ENCODE measurements around the gene PTRHD1. TPM values are rescaled to one million over a fixed set of nuclear protein-coding genes. Genes with fewer than 3 reads are reported as not detected.

Gene PTRHD1
- total RNA-seq, 1 donor from 2014 or later, result 36.0 TPM

DNA sequence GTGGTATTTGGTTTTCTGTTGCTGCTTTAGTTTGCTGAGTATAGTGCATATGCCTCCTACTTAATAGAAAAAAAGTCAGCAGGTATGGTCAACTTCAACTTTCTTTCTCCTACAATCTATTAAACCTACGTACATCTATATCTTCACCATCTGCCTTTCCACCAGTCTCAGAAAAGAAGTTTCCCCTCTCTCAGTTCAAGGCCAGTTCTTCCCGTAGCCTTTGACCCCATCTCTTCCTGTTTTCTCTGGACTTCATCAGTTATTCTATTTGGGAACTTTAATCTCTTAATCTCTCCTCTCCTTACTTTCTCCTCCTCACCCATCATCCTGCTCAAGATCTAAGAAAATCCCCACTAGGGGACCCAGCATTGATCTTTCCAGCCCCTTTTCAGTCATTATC is 5.7 kb downstream of the PTRHD1 start:
- no peaks in the 10 kb centered on the region for H3K9me3 Mint-ChIP-seq (ENCODE audit: unreplicated experiment)
- H3K4me1 Mint-ChIP-seq (ENCODE audit: unreplicated experiment), result peaks cover 21% of the 10 kb centered on the region
- no peak for DNase-seq (ENCODE audit: low spot score)
- peaks cover 3% of the 10 kb centered on the region for H3K36me3 Mint-ChIP-seq (ENCODE audit: low read depth, unreplicated experiment)
- no peak overlapping the region for H3K27ac Mint-ChIP-seq (ENCODE audit: unreplicated experiment)
- H3K4me3 Mint-ChIP-seq (ENCODE audit: unreplicated experiment), result no peak overlapping the region
- TF ChIP-seq, protein P1, sequence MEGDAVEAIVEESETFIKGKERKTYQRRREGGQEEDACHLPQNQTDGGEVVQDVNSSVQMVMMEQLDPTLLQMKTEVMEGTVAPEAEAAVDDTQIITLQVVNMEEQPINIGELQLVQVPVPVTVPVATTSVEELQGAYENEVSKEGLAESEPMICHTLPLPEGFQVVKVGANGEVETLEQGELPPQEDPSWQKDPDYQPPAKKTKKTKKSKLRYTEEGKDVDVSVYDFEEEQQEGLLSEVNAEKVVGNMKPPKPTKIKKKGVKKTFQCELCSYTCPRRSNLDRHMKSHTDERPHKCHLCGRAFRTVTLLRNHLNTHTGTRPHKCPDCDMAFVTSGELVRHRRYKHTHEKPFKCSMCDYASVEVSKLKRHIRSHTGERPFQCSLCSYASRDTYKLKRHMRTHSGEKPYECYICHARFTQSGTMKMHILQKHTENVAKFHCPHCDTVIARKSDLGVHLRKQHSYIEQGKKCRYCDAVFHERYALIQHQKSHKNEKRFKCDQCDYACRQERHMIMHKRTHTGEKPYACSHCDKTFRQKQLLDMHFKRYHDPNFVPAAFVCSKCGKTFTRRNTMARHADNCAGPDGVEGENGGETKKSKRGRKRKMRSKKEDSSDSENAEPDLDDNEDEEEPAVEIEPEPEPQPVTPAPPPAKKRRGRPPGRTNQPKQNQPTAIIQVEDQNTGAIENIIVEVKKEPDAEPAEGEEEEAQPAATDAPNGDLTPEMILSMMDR (IDR thresholded peaks at IDR 0.05; ENCODE audit: unreplicated experiment), result no peak
- H3K27me3 Mint-ChIP-seq (ENCODE audit: unreplicated experiment), result no peaks in the 10 kb centered on the region

DNA sequence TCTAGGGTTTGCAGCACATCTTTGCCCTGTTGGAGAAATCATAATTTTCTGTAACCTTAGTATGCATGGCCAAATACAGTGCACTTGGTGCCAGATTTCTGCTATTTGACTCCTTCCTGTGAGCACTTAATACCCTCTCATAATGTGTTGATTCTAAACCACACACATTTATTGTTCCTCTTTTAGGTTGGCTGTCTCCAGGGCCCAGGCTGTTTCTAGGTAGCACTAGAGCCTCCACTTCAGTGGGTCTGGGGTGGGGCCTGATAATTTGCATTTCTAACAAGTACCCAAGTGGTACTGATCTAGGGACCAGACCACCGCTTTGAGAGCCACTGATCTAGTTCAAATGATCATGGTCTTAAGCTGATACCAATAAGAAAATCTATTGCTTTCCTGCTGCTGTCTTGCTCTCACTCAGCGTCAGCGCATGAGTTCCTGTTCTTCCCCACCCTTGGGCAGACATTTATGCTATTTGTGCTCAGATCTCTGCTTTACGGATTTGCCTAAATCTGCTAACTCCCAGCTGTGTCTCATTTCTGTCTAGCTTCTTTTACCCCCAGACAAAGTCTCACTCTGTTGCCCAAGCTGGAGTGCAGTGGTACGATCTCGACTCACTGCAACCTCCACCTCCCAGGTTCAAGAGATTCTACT is 7.4 kb downstream of the PTRHD1 start:
- DNase-seq (ENCODE audit: low spot score), result no peak
- Mint-ChIP-seq H3K27me3 (ENCODE audit: unreplicated experiment) (peaks cover 3% of the 10 kb centered on the region), H3K4me3 (ENCODE audit: unreplicated experiment) (no peak overlapping the region), H3K27ac (ENCODE audit: unreplicated experiment) (no peak overlapping the region), H3K9me3 (ENCODE audit: unreplicated experiment) (no peaks in the 10 kb centered on the region), H3K4me1 (ENCODE audit: unreplicated experiment) (peaks cover 20% of the 10 kb centered on the region), H3K36me3 (ENCODE audit: low read depth, unreplicated experiment) (peaks cover 1% of the 10 kb centered on the region)
- TF ChIP-seq, protein P1 (IDR thresholded peaks at IDR 0.05; ENCODE audit: unreplicated experiment), result no peak

- Mint-ChIP-seq H3K9me3 (ENCODE audit: unreplicated experiment) (no peaks in the 10 kb centered on the region), H3K27ac (ENCODE audit: unreplicated experiment) (no peak overlapping the region), H3K4me3 (ENCODE audit: unreplicated experiment) (no peak overlapping the region), H3K4me1 (ENCODE audit: unreplicated experiment) (peaks cover 33% of the 10 kb centered on the region), H3K36me3 (ENCODE audit: low read depth, unreplicated experiment) (peaks cover 5% of the 10 kb centered on the region), H3K27me3 (ENCODE audit: unreplicated experiment) (peaks cover 4% of the 10 kb centered on the region)
- no peak for DNase-seq (ENCODE audit: low spot score)
- TF ChIP-seq, protein P1 (IDR thresholded peaks at IDR 0.05; ENCODE audit: unreplicated experiment), result no peak
These were observed 9.6 kb downstream of the PTRHD1 start for GRCh38 chr2:24783641-24784040.

DNA sequence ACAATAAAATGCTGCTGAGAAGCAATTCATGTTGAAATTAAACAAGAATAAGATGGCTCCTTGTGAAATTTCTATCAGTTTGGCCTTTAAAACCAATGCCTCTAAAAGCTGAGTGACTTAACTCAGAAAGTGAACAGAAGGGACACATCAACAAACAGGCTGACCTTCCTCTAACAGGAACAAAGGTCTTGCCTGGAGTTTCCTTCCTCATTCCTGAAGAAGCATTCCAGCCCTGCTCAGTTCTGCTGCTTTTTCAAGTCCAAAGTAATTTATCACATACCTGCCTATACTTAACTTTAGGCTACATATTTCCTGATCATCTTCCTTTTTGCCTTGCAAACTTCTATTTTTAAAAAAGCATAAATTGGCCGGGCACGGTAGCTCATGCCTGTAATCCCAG is 14.1 kb downstream of the PTRHD1 start:
- peak overlapping the region; percentile 94 for H3K27ac Mint-ChIP-seq (ENCODE audit: unreplicated experiment)
- H3K4me1 Mint-ChIP-seq (ENCODE audit: unreplicated experiment), result peaks cover 39% of the 10 kb centered on the region
- H3K27me3 Mint-ChIP-seq (ENCODE audit: unreplicated experiment), result peaks cover 9% of the 10 kb centered on the region
- no peaks in the 10 kb centered on the region for H3K9me3 Mint-ChIP-seq (ENCODE audit: unreplicated experiment)
- peaks cover 5% of the 10 kb centered on the region for H3K36me3 Mint-ChIP-seq (ENCODE audit: low read depth, unreplicated experiment)
- no peak overlapping the region for H3K4me3 Mint-ChIP-seq (ENCODE audit: unreplicated experiment)
- TF ChIP-seq, protein P1 (IDR thresholded peaks at IDR 0.05; ENCODE audit: unreplicated experiment), result no peak
- DNase-seq (ENCODE audit: low spot score), result peak; percentile 23

DNA sequence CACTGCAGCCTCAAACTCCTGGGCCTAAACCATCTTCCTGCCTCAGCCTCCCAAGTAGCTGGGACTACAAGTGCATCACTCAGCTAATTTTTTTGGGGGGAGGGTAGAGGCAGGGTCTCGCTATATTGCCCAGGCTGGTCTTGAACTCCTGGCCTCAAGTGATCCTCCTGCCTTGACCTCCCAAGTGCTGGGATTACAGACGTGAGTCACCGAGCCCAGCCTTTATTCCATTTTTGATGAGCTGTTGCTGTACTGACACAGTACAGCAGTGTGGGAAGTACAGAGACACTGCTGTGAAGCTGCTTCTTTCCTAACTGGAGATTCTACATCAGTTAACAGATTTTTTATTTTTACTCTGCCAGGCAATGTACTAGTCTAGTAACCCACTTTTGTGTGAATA is 18.8 kb downstream of the PTRHD1 start:
- Mint-ChIP-seq H3K27ac (ENCODE audit: unreplicated experiment) (no peak overlapping the region), H3K9me3 (ENCODE audit: unreplicated experiment) (no peaks in the 10 kb centered on the region), H3K27me3 (ENCODE audit: unreplicated experiment) (peaks cover 5% of the 10 kb centered on the region), H3K36me3 (ENCODE audit: low read depth, unreplicated experiment) (peaks cover 8% of the 10 kb centered on the region), H3K4me1 (ENCODE audit: unreplicated experiment) (peaks cover 39% of the 10 kb centered on the region), H3K4me3 (ENCODE audit: unreplicated experiment) (no peak overlapping the region)
- TF ChIP-seq, protein P1 (IDR thresholded peaks at IDR 0.05; ENCODE audit: unreplicated experiment), result no peak
- no peak for DNase-seq (ENCODE audit: low spot score)

Data from endothelial cell (in vitro differentiated cells).